ENCODE data around the gene LHX6.
A peak's percentile ranks its signal among the peaks of the same experiment; 100 is the strongest.

LHX6 gene

DNA sequence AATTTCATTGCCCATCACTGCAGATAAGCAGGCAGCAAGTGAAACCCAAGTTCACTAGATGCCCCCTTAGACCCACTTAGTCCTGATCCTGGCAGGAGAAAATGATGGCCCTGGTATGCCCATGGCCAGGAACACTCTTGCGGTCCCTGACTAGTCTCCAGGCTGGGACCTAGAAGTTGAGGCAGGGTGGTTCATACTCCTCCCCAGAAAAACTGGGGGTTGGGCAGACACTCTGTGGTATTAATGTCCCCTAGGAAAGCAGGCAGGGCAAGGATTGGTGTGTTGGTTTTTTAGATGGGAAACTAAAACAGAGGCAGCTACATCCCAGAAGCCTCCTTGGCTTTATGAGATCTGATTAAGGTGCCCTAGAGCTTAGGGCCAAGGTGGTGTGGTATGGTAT is 13.1 kb downstream of the LHX6 start:
- DNase-seq (ENCODE audit: low read depth) = no peak

DNA sequence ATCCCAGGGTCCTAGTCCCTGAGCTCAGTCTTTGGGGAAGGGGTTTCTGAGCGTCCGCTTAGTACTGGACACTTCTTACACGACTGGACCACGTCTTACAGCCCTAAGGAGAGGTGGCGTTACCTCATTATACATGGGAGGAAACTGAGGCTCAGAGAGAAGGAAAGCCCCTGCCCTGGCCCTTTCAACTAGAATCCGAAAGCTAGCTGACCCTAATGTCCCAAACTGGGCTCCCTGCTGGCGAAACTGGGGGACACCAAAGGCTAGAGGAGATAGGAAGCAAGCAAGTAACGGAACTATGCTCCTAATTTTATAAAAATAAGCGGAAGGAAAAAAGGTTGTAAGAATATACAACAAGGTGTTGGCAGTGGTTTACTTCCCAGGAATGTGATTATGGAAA is 14.2 kb downstream of the LHX6 start:
- DNase-seq (ENCODE audit: low read depth) = no peak

DNA sequence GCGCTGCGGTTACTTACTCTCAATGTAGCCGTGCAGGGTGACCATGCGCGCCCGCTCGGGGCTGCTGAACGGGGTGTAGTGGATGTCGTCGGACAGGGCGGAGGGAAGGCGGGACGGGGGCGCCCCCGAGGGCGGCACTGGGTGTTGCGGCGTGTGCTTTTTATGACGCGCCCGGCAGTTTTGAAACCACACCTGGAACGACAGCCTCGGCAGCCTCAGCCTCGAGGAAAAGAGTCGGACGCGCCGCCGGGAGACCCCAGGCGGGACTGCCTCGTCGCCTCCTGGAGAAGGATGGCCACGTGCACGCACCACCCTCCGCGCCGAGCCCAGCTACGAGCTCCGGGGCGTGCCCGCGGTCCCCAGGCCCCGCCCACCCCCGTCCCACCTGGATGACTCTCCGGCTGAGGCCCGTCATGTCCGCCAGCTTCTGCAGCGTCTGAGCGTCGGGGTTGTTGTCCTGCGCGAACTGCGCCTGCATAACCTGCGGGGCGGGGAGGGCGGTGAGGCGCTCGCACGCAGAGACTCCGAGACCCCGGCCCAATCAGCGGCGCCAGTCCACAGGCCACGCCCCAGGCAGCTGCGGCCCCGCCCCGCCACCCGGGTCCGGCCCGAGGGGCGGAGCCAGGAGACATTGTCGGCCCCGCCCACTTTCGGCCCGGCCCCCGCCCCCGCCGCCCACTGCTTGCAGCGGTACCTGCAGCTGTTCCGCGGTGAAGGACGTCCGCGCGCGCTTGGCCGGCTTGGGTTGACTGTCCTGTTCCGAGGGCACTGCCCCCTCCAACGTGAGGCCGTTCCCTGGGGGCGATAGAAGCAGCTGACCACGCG is 15.0 kb downstream of the LHX6 start:
- DNase-seq (ENCODE audit: low read depth) = peak; percentile 15

DNA sequence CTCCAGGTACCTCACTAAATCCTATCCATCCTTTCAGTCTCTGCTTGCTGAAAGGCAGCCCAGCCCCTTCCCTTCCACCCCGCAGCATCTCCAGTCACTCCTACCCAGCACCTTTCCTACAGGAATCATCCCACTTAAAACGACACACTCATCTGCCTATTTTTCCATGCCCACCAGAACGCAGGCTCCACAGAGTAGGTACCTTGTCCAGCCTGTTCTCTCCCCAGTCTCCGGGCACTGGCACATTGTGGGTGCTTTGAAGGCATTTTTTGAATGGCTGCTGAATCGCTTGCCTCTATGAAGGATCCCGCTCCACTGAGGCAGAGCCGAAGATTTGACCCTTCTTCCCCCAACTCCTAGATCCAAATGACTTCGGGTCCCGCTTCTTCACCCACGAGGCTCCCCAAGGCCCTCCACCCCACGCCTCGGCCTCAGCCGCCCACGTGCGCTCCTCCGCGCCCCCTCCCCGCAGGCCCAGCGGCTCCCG is 15.6 kb downstream of the LHX6 start:
- no peak for DNase-seq (ENCODE audit: low read depth)

DNA sequence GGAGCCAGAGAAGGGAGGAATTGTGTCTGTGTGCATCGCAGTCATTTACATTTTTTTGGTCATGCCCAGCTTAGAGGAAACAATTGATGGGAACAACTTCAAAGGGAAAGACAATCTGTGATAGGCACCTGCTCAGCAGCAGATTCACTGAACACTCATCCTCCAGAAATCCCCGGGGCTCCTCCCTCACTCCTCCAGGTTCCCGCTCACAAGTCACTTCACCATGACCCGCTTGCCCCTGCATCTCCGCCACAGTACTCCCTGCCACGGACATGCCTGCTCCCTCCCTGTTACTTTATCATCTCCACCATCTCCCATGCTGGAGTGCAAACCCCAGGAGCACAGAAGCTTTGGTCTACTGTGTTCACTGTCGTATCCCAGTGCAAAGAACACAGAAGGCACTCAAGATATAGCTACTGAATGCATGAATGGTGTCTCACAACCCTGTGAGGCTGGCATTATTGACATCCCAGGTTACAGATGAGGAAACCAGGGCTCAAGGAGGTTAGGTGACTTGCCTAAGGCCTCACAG is 16.2 kb downstream of the LHX6 start:
- DNase-seq (ENCODE audit: low read depth) = no peak

DNA sequence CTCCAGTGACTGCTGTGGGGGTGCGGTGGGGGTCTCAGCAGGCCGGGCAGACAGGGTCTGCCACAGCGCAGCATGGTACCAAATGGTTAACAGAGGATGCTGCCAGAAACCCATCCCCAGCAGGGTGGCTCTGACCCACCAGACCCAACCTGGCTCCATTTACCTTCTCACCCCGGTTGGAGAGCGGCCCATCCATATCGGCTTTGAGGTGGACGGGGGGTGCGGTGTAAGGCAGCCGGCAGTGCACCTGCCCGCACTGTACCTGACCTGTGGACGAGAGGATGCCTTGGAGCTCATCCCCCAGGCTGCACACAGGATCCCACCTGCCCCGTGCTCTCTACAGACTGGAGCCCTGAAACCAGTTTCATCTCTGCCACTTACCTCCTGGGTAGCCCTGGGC is 19.3 kb downstream of the LHX6 start:
- DNase-seq (ENCODE audit: low read depth) = no peak

DNA sequence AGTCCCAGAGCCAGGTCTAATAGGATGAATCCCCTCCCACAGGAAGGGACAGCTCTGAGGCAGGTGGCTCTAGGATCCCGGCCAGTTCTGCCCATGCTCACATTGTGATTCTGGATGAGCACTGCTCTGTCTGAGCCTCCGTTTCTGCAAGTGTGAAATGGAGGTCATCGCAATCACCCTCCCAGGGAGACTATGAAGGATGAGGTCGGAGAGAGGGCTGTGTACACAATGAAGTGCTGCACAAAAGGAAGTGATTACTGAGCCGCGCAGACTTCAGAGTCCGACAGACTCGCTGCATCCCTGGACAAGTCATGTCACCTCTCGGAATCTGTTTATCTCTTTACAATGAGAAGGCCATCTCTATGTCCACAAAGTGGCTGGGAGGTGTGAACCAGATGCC is 21.7 kb downstream of the LHX6 start:
- DNase-seq (ENCODE audit: low read depth) = no peak

DNA sequence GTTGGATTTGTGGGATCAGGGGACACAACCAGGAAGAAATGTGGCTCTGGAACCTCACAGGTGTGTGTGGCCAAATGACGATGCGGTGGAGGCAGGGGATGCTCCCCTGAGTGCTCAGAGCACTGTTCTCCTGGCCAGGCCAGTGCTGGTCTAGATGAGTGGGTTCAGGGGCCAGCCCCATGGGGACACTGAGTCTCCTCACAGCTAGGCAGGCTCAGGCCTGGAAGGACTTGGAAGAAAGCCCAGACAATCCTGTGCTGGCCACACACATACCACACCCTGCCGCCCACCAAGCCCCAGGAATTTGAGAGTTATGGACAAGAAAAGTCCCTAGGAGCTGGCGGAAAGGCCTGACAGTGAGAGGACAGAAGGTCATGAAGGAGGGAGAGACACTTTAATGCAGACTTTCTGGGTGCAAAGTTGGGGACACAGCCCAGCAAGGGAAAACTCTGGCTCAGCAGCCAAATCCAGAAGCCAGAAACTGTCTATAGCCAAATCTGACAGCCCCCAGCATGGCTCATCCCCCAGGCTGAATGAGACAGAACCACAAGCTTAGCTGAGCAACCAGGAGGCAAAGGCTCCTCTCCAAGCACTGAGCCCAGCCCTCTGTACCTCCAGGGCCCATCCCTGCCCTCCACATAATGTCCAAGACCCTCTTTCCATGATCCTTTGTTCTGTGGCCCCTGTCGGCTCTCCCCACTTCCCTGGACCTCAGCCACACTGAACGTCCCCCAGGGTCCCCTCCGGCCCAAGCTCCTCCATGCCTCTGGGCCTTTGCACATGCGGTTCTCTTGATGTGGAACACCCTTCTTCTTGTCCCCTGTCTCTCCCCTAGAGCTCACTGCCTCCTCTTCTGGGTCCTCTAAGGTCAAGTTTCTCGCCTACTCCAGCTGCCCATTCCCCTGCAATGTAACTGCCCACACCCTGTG is 22.4 kb downstream of the LHX6 start:
- DNase-seq (ENCODE audit: low read depth) = no peak

DNA sequence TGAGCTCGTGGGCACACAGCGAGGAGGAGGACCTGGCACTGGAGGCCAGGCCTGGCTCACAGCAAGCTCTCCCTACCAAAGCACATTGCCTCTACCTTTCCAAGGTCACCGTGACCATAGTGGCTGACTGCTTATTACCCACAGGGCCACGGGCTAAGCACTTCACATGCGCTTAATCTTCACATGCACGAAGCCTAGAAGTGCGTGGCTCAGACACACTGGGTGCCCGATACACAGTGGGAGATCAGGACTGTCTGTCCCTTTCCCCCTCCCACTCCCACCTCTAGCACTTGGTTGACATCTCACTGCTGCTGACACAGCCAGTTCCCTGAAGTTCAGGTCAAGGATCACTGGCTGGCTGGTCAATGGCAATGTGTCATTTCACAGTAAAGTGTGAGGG is 23.6 kb downstream of the LHX6 start:
- DNase-seq (ENCODE audit: low read depth) = no peak

DNA sequence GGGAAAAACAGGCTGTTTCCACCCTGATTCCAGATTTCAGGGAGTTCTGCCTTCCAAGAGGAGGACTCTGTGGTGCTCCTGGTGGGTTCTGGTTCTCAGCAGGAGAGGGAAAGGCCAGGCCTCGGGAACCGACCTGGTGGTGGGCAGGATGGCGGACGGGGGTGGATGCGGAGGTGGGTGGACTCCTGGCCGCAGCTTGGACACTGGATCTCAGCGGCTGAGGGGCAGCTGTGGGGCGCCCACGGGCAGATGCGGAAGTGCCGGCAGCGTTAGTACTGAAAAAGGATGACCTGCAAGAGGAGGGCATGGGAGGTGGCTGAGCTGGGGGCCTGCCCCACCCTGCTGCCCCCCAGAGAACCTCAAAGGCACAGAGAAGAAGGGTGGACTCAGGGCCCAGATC is 24.3 kb downstream of the LHX6 start:
- DNase-seq (ENCODE audit: low read depth) = no peak

DNA sequence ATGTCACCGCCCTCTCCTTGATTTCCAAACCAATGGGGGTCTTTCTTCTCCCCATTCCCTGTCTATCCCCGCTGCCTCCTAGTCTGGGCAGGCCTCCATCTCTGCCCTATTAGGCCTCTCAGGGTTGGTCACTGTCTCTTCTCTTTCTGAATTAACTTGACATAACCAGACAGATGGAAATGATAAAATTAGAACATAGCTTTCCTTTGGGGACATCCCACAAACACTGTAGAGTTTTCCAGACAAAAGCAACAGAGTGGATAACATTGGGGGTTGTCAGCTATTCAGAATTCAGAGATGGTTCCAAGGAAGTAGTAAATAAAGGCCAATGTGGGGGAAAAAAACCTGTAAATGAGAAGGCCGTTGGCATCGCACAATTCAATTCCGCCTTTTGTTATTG is 24.7 kb downstream of the LHX6 start:
- DNase-seq (ENCODE audit: low read depth) = no peak

DNA sequence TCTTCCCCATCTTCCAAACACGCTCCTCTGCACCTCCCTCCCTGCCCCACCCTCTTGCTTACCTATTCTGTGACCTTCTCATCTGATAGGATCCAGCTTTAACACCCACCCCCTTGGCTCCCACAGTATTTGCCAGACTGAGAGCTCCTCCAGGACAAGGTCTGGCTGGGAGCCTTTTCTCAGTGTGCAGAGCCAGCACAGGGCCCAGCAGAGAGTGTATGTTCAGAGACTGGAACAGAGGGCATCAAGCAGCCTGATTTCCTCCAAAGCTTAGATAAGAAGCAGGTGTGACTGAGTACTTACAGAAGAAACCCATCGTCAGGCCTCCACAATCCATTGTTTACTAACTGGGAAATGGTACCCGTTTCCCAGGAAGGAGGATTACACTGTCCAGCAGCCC is 26.6 kb downstream of the LHX6 start:
- no peak for DNase-seq (ENCODE audit: low read depth)

DNA sequence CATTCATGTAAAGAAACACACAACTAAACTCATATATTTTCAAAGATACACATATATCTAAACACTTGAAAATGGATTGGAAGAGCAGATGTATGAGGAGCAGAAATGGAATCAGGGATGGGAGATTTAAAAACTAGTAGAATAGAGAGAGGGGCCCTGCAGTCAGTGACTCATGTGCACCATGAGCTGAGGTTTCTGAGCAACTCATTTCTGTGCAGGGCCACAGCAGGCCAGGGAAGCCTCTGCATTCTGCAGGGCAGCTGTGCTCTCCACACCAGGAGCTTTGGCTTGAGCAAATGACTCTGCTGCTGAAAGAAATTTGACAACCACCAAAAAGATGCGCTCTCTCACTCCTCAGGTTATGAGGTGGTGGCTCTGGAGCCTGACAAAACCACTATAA is 27.1 kb downstream of the LHX6 start:
- DNase-seq (ENCODE audit: low read depth) = no peak

DNA sequence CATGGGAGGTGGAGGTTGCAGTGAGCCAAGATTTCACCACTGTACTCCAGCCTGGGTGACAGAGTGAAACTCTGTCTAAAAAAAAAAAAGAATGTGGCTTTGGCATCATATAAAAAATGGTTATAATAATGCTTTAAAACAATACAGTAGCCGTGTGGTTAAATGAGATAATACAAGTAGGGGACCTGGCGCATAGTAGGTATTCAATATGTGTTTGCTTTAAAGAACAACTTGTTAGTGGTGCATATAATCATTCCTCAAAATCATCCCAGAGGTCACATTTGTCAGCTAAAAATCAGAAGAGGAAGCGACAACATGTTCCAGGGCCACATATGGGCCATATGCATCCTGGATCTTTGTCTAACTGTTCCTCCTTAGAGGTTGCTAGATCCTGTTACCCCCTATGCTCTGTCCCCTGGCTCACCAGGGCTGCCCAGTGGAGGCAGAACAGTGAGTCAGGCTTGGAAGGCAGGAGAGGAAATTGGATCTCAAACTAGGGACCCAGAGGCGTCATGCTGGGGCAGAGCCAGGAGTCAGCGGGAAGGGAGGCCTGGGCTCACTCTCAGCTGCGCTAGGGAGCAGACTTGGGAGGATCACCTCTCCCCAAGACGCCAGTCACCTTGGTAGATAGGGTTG is 27.7 kb downstream of the LHX6 start:
- DNase-seq (ENCODE audit: low read depth) = no peak

DNA sequence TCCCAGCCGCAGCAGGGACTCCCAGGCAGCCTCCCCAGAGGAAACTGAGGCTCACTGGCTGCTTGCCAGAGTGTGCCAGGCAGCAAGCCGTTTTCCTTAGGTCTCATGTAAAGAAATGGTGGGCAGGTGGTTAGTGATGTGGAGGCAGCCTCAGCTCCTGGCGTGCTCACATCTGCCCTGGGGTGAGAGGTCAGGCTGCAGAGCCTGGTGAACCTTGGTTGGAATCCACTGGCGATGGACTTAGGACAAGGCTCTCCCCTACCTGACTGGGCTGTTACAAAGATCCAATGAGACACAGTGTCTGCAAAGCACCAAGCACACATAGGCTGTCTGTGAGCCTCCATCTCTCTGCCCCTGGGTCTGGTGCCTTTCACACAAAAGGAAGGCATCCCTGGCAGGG is 30.9 kb downstream of the LHX6 start:
- DNase-seq (ENCODE audit: low read depth) = no peak

DNA sequence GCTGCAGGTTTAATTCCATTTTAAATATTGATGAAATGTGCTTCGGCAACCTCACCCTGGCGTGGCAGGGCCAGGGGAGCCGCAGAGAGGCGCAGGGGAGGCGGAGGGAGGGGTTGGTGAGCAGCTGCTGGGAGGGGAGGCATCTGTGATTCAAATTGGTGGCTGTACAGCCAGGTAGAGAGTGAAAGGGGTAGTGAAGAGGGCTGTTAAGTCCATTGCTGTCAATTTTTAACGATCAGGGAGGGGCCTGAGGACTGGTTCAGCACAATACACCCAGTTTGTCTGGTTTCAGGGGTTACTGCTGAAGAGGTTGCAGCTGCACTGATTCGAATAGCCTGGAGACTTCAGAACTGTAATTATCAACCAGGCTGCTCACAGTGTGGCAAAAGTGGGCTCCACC is 31.3 kb downstream of the LHX6 start:
- no peak for DNase-seq (ENCODE audit: low read depth)

DNA sequence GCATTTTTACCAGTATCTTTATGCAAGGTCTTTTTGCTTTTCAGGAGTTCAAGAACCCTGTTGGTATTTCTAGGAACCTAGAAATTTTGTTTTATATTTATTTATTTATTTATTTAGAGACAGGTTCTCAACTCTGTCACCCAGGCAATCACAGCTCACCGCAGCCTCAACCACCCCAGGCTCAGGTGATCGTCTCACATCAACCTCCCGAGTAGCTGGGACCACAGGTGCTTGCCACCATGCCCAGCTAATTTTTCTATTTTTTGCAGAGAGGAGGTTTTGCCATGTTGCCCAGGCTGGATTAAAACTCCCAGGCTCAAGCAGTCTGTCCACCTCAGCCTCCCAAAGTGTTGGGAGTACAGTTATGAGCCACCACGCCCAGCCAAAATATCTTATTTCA is 32.9 kb downstream of the LHX6 start:
- no peak for DNase-seq (ENCODE audit: low read depth)

DNA sequence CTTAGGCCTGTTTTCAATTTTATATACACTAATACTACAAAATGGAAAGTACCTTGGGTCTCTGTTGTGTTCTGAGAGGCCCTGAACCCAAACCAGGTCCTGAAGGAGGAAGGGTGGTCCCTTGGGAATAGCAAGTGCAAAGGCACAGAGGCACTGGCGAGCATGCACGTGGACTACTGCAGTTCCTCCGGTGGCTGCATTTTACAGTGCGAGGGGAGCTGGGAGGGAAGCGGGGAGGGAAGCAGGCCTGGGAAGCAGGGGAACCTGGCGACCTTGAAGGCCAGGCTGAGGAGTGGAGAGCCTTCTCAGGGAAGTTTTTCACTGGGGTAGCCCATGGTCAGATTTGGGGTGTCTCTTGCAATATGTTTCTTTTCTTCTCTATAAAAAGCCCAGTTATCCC is 35.1 kb downstream of the LHX6 start:
- no peak for DNase-seq (ENCODE audit: low read depth)

DNA sequence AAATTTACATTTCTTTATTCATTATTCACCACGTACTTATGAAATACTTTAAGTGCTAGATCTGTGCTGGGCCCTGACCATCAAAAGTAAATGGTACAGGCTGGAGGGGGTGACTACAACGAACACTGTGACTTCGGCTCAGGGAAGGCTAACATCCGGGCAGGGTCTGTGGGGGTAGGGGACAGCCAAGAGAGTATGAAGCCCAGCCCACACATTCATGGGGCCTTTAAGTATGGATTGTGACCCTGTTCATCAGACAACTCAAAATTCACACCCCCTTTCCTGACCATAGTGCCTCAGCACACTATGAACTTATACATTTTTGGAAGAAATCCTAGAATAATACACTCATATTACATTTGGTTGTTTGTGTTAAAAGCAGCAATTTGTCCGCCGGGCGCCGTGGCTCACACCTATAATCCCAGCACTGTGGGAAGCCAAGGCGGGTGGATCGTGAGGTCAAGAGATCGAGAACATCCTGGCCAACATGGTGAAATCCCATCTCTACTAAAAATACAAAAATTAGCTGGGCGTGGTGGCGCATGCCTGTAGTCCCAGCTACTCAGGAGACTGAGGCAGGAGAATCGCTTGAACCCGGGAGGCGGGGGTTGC is 35.7 kb downstream of the LHX6 start:
- DNase-seq (ENCODE audit: low read depth) = no peak

DNA sequence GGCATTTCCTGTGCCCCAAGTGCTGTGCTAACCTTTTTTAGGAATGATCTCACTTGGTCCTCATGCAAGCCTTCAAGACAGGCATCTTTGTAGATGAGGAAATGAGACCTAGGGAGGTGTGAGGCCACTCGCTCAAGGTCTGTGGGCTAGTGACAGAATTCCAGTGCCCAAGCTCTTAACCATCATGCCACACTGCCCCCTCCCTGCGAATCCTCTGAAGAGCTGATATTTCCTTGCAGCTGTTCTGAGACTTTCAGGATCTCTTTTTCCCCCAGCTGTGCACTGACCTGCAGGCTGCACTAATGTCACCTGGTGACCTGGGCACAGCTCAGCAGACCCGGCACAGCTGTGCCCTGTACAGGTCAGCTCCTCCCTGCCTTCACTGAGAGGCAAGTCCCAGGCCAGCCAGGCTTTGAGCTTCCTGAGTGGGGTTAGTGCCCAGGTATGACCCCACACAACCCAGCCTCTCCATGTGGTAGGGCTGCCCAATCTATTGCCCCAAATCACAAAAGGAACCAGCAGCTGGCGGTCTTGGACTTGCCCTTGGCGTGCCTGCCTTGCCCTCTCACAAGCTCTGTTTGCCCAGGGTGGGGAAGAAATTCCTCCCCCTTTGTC is 36.4 kb downstream of the LHX6 start:
- no peak for DNase-seq (ENCODE audit: low read depth)

DNA sequence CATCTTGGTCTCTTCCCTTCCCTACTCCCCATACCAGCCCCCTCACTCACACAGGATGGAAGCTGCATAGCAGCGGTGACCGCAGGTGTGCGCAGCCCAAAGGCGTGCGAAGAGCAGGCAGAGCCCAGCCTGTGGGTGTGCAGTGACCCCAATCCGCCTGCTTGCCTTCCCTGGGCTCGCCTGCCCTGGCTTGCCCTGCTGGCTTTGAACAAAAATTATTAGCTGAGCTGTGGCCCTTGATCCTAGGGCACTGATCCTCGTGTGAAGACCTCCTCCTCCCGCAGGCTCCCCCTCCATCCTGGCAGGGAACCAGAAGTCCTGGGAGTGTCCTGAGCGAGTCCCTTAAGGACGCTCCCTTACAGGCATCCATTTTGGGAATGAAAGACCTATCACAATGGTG is 37.2 kb downstream of the LHX6 start:
- no peak for DNase-seq (ENCODE audit: low read depth)

Measured in stimulated activated CD8-positive, alpha-beta memory T cell treated with anti-CD3 and anti-CD28 coated beads, Interleukin-12 subunit alpha, Interleukin-12 subunit beta, amount 100 ng/mL, for 4 hours (primary cell).